Activated naive CD4-positive, alpha-beta T cell treated with anti-CD3 and anti-CD28 coated beads, Interleukin-2, amount 50 U/mL, for 72 hours (primary cell): ENCODE data around the gene SSBP3. TPM values are rescaled to one million over a fixed set of nuclear protein-coding genes. Genes with fewer than 3 reads are reported as not detected.

Source experiments
- ATAC-seq, 2 donors: fragments of 150-1000 bp; cut with Tn5 transposase; 2 replicates each; pipeline ENCODE4 v1.10.0; 2021; ENCODE audit warnings: mild to moderate bottlenecking in 2 of 2, moderate library complexity in 2 of 2
- DNase-seq, 2 donors: peaks; one replicate each; pipeline ENCODE4 v3.0.0; 2021 to 2022; ENCODE audit warnings: low spot score in 2 of 2
- H3K27ac Mint-ChIP-seq, 2 donors: one replicate each; pipeline ENCODE4 v1.8.0; 2022; ENCODE audit warnings: mild to moderate bottlenecking in 2 of 2, mixed read lengths in 2 of 2
- H3K36me3 Mint-ChIP-seq, 2 donors: one replicate each; pipeline ENCODE4 v1.8.0; 2022; ENCODE audit warnings: mixed read lengths in 2 of 2
- H3K9me3 Mint-ChIP-seq, 2 donors: one replicate each; pipeline ENCODE4 v1.8.0; 2022; ENCODE audit warnings: mixed read lengths in 2 of 2
- total RNA-seq, 2 donors: library from RNA; stranded (reverse); gene quantifications; one replicate each; pipeline ENCODE4 v1.2.3, GENCODE V29; 2022

Gene SSBP3
- total RNA-seq, 2 donors from 2014 or later, result 66.1 to 80.4 TPM

DNA sequence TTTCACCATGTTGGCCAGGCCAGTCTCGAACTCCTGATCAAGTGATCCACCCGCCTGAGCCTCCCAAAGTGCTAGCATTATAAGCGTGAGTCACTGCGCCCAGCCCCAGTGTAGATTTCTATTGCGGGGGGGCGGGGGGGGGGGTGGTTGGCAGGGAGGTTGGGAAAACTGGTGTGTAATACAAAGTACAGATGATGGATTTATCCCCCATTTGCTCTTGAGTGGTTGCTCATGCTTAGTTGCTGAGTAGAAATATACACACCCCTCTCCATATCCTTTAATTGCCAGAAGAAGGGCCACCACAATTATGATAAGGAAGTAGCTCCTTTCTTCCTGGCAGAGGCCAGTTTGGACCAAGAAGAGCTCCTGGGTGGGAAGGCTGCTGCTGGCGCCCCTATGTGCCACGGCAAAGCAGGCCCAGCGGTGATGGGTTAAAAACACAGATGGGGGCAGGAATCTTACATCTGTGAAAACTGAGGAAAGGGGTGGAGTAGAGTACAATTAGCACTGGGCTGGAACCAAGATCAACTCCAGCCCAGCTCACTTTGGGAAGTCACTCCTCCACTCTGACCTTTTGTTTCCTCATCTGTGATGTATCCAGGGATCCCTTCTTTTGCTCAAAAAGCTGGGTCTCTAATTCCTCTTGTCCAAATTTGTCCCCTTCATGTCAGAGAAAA lies 151.0 kb downstream of the SSBP3 start:
- DNase-seq (no peak), ATAC-seq (no peak)
- no peaks in the 10 kb centered on the region for H3K9me3 Mint-ChIP-seq
- H3K36me3 Mint-ChIP-seq, result no peaks in the 10 kb centered on the region
- no peak overlapping the region for H3K27ac Mint-ChIP-seq

DNA sequence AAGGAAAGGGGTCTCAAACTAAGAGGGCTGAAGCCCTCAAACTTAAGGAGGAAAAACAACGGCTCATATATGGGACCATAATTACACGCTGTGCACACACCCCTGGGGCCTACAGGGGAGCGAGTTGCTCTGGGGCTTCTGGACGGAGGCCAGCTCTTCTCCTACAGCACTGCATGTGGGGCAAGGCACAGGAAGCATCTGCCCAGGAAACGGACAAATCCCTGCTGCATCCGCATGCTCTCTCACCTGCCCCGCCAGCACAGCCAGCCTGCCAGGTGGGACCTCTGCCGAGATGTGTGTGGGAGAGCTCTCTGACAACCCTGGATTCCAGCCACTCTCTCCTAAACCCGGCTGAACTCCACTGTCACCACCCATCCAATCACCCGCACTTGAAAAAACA lies 152.1 kb downstream of the SSBP3 start:
- H3K9me3 Mint-ChIP-seq, result no peaks in the 10 kb centered on the region
- DNase-seq (no peak), ATAC-seq (no peak)
- H3K36me3 Mint-ChIP-seq, result no peaks in the 10 kb centered on the region
- H3K27ac Mint-ChIP-seq, result peak overlapping the region; percentile 17 to 38

- peak overlapping the region; percentile 17 to 72 for H3K27ac Mint-ChIP-seq
- peak in 1 of 2 donors; percentile 64 for ATAC-seq
These were observed 152.7 kb downstream of the SSBP3 start for GRCh38 chr1:54253480-54253879.

GRCh38 chr1:54252371-54252936 lies 153.7 kb downstream of the SSBP3 start:
- Mint-ChIP-seq H3K9me3 (no peaks in the 10 kb centered on the region), H3K27ac (peak overlapping the region; percentile 49 to 81), H3K36me3 (no peaks in the 10 kb centered on the region)
- ATAC-seq (no peak), DNase-seq (no peak)

More at GRCh38 chr1:54253480-54253879, 152.7 kb downstream of the SSBP3 start:
- DNase-seq, result no peak
- no peaks in the 10 kb centered on the region for H3K9me3 Mint-ChIP-seq
- no peaks in the 10 kb centered on the region for H3K36me3 Mint-ChIP-seq

- ATAC-seq (no peak), DNase-seq (no peak)
- peak overlapping the region; percentile 44 to 49 for H3K27ac Mint-ChIP-seq
- no peaks in the 10 kb centered on the region for H3K36me3 Mint-ChIP-seq
- no peaks in the 10 kb centered on the region for H3K9me3 Mint-ChIP-seq
These were observed 155.5 kb downstream of the SSBP3 start for GRCh38 chr1:54250670-54251069.

GRCh38 chr1:54249819-54250435 lies 156.3 kb downstream of the SSBP3 start:
- Mint-ChIP-seq H3K9me3 (no peaks in the 10 kb centered on the region), H3K36me3 (no peaks in the 10 kb centered on the region), H3K27ac (no peak overlapping the region)
- ATAC-seq (no peak), DNase-seq (no peak)

DNA sequence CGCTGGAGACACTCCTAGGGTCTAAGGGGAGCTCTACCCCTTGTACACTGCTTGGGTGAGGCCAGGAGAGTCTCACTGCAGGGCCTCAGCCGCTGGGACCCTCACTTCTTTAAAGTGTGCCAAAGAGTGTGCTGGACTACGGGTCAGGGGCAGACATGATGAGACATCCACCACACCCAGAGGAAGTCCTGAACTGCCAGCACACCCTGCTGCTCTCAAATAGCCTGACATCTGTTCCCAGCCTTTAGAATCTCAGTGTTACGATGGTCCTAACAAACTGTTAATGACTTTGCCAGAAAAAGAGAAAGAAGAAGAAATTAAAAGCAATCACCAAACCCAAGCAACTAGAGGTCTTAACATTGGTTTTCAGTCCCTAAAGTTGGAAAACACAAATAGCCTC lies 157.2 kb downstream of the SSBP3 start:
- ATAC-seq (no peak), DNase-seq (no peak)
- Mint-ChIP-seq H3K27ac (peak overlapping the region; percentile 21 to 79), H3K36me3 (no peaks in the 10 kb centered on the region), H3K9me3 (no peaks in the 10 kb centered on the region)

GRCh38 chr1:54247863-54248515 lies 158.2 kb downstream of the SSBP3 start:
- H3K27ac Mint-ChIP-seq, result peak overlapping the region in 1 of 2 donors; percentile 21
- ATAC-seq, result no peak

GRCh38 chr1:54246116-54246721 lies 160.0 kb downstream of the SSBP3 start:
- no peaks in the 10 kb centered on the region for H3K36me3 Mint-ChIP-seq
- no peaks in the 10 kb centered on the region for H3K9me3 Mint-ChIP-seq
- DNase-seq (no peak), ATAC-seq (no peak)
- peak overlapping the region in 1 of 2 donors; percentile 50 for H3K27ac Mint-ChIP-seq

More at GRCh38 chr1:54247863-54248515, 158.2 kb downstream of the SSBP3 start:
- DNase-seq, result no peak
- Mint-ChIP-seq H3K36me3 (no peaks in the 10 kb centered on the region), H3K9me3 (no peaks in the 10 kb centered on the region)

- H3K36me3 Mint-ChIP-seq, result no peaks in the 10 kb centered on the region
- DNase-seq (no peak), ATAC-seq (no peak)
- H3K27ac Mint-ChIP-seq, result peak overlapping the region; percentile 50 to 59
- no peaks in the 10 kb centered on the region for H3K9me3 Mint-ChIP-seq
These were observed 160.7 kb downstream of the SSBP3 start for GRCh38 chr1:54245501-54245900.

- ATAC-seq, result no peak
- no peaks in the 10 kb centered on the region for H3K36me3 Mint-ChIP-seq
- DNase-seq, result no peak
- peak overlapping the region; percentile 6 to 45 for H3K27ac Mint-ChIP-seq
- H3K9me3 Mint-ChIP-seq, result no peaks in the 10 kb centered on the region
These were observed 161.5 kb downstream of the SSBP3 start for GRCh38 chr1:54244655-54245054.

- Mint-ChIP-seq H3K9me3 (no peaks in the 10 kb centered on the region), H3K36me3 (no peaks in the 10 kb centered on the region)
- DNase-seq, result no peak
These were observed 163.2 kb downstream of the SSBP3 start for GRCh38 chr1:54243022-54243421.

GRCh38 chr1:54241364-54241763 lies 164.8 kb downstream of the SSBP3 start:
- ATAC-seq (no peak), DNase-seq (no peak)
- H3K27ac Mint-ChIP-seq, result peak overlapping the region in 1 of 2 donors; percentile 89
- no peaks in the 10 kb centered on the region for H3K9me3 Mint-ChIP-seq
- H3K36me3 Mint-ChIP-seq, result peaks cover 0 to 4% of the 10 kb centered on the region in 2 donors

More at GRCh38 chr1:54243022-54243421, 163.2 kb downstream of the SSBP3 start:
- no peak for ATAC-seq
- H3K27ac Mint-ChIP-seq, result no peak overlapping the region

DNA sequence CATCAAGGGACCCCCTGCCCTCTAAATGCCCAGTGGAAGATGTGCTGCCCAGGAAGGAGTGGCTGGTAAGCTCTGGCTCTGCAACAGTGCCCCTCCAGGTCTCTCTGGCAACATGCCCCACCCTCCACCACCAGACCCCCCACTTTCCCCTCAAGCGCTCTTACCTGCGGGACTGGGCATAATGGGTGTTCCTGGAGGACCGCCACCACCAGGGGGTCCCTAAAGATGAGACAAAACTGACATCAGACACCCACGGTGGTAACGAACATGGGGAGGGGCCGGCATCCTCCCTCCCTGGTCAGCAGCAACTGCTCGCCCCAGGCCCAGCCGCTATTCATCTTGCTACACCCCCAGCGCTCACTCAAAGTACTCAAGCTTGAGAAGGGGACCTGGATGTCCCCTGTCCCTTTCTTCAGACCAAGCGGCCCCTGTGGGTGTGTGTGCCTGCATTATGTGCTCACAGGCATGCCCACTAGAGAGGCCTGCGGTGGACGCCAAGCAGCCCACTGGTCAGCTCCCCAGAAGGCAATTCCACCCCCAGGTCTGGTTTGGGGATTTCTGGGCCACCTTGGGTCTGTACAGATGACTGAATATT lies 165.4 kb downstream of the SSBP3 start:
- Mint-ChIP-seq H3K9me3 (no peaks in the 10 kb centered on the region), H3K36me3 (peaks cover 0 to 4% of the 10 kb centered on the region in 2 donors), H3K27ac (no peak overlapping the region)
- ATAC-seq (no peak), DNase-seq (no peak)

- DNase-seq (no peak), ATAC-seq (no peak)
- H3K27ac Mint-ChIP-seq, result peak overlapping the region in 1 of 2 donors; percentile 29
- no peaks in the 10 kb centered on the region for H3K9me3 Mint-ChIP-seq
- peaks cover 3 to 4% of the 10 kb centered on the region in 2 donors for H3K36me3 Mint-ChIP-seq
These were observed 166.6 kb downstream of the SSBP3 start for GRCh38 chr1:54239631-54240031.

- ATAC-seq (no peak), DNase-seq (no peak)
- Mint-ChIP-seq H3K27ac (no peak overlapping the region), H3K9me3 (no peaks in the 10 kb centered on the region), H3K36me3 (peaks cover 4% of the 10 kb centered on the region in 2 donors)
These were observed 167.2 kb downstream of the SSBP3 start for GRCh38 chr1:54239035-54239383.
